HG03565 (cell line): ENCODE measurements around the gene TNFSF9.
"Not testable (repeated sequence)": the region's sequence is repeated elsewhere in the genome, so short reads cannot be mapped to it uniquely, and the experiment has no call there.

Experiments used
- ATAC-seq: cut with Tn5 transposase; IDR thresholded peaks from one replicate; pipeline ENCODE4 v1.9.1; 2021; ENCODE audit warnings: mild to moderate bottlenecking, moderate library complexity; ENCODE audit not compliant: unreplicated experiment

Gene TNFSF9

GRCh38 chr19:6531163-6531955 lies 533 bp downstream of the TNFSF9 start:
- no peak for ATAC-seq

- ATAC-seq = no peak
These were observed 1.1 kb downstream of the TNFSF9 start for GRCh38 chr19:6531956-6532243.

GRCh38 chr19:6532244-6532999 lies 1.6 kb downstream of the TNFSF9 start:
- no peak for ATAC-seq

GRCh38 chr19:6533000-6533328 lies 2.1 kb downstream of the TNFSF9 start:
- ATAC-seq = no peak

- ATAC-seq = no peak
These were observed 3.1 kb downstream of the TNFSF9 start for GRCh38 chr19:6533746-6534418.

- no peak for ATAC-seq
These were observed 3.7 kb downstream of the TNFSF9 start for GRCh38 chr19:6534451-6535093.

- no peak for ATAC-seq
These were observed 4.8 kb downstream of the TNFSF9 start for GRCh38 chr19:6535558-6536137.

GRCh38 chr19:6539514-6539913 lies 8.7 kb downstream of the TNFSF9 start:
- no peak for ATAC-seq

GRCh38 chr19:6540918-6541689 lies 10.3 kb downstream of the TNFSF9 start:
- ATAC-seq = no peak

- ATAC-seq = no peak
These were observed 13.1 kb downstream of the TNFSF9 start for GRCh38 chr19:6543866-6544347.

- ATAC-seq = not testable (repeated sequence)
These were observed 19.9 kb downstream of the TNFSF9 start for GRCh38 chr19:6550679-6551078.

- no peak for ATAC-seq
These were observed 20.3 kb downstream of the TNFSF9 start for GRCh38 chr19:6551091-6551490.

- no peak for ATAC-seq
These were observed 21.0 kb downstream of the TNFSF9 start for GRCh38 chr19:6551607-6552450.

- no peak for ATAC-seq
These were observed 25.2 kb downstream of the TNFSF9 start for GRCh38 chr19:6556043-6556449.

- ATAC-seq = no peak
These were observed 25.8 kb downstream of the TNFSF9 start for GRCh38 chr19:6556480-6557195.

GRCh38 chr19:6562437-6562836 lies 31.6 kb downstream of the TNFSF9 start:
- not testable (repeated sequence) for ATAC-seq

GRCh38 chr19:6564393-6564792 lies 33.6 kb downstream of the TNFSF9 start:
- ATAC-seq = no peak

GRCh38 chr19:6566727-6567126 lies 35.9 kb downstream of the TNFSF9 start:
- ATAC-seq = not testable (repeated sequence)
